K562 (cell line): ENCODE results near the gene DIRAS1. TPM values are rescaled to one million over a fixed set of nuclear protein-coding genes. Genes with fewer than 3 reads are reported as not detected.
A peak's percentile ranks its signal among the peaks of the same experiment; 100 is the strongest.

ENCODE experiments used
- ADNP ChIP-seq: fragments of 200-800 bp; sonication (Bioruptor generic); IDR thresholded peaks from 2 replicates; pipeline ENCODE4 v1.6.1; 2016; ENCODE audit warnings: missing genetic modification characterization, missing compliant biosample characterization
- ARNT ChIP-seq, 2 experiments: fragments of 450-650 bp; IDR thresholded peaks; 2 replicates each; pipeline ENCODE4 v1.6.1; 2016; ENCODE audit warnings: mild to moderate bottlenecking in 1 of 2
- C11orf30 ChIP-seq: fragments of 450-650 bp; IDR thresholded peaks from 2 replicates; pipeline ENCODE4 v1.6.1; 2016; ENCODE audit warnings: low read depth, mild to moderate bottlenecking
- FIP1L1 ChIP-seq: fragments of 200-400 bp; formaldehyde crosslinking; IDR thresholded peaks from 2 replicates; pipeline ENCODE4 v1.6.1; 2018; ENCODE audit warnings: mild to moderate bottlenecking, low read depth, low read length; ENCODE audit not compliant: poor library complexity, severe bottlenecking
- MAZ ChIP-seq, 2 experiments: fragments of 450-650 bp in 1 of 2; sonication (generic) in 1 of 2; formaldehyde crosslinking; IDR thresholded peaks in 1 of 2; conservative IDR thresholded peaks in 1 of 2; 2 replicates each; pipeline versions ENCODE4 v1.4.0 to v1.5.0; 2020; ENCODE audit warnings: mild to moderate bottlenecking in 1 of 2, missing genetic modification reagents in 1 of 2
- NFYB ChIP-seq: IDR thresholded peaks from 2 replicates; pipeline ENCODE4 v1.6.1; 2011; ENCODE audit warnings: mild to moderate bottlenecking, moderate library complexity; ENCODE audit not compliant: insufficient read length; ENCODE audit errors: extremely low read depth
- POLR2G ChIP-seq: fragments of 200-400 bp; formaldehyde crosslinking; IDR thresholded peaks from 2 replicates; pipeline ENCODE4 v1.6.1; 2017; ENCODE audit warnings: low read depth, mild to moderate bottlenecking, antibody characterized with exemption, low read length, moderate library complexity
- PTRF ChIP-seq: fragments of 450-650 bp; IDR thresholded peaks from 2 replicates; pipeline ENCODE4 v1.6.1; 2016; ENCODE audit warnings: mild to moderate bottlenecking, missing genetic modification characterization, missing compliant biosample characterization
- RB1 ChIP-seq: fragments of 450-650 bp; IDR thresholded peaks from 2 replicates; pipeline ENCODE4 v1.6.1; 2017; ENCODE audit warnings: low read depth, mild to moderate bottlenecking
- SP2 ChIP-seq: IDR thresholded peaks from 2 replicates; pipeline ENCODE4 v1.6.1; 2011; ENCODE audit warnings: mild to moderate bottlenecking, low read depth, low read length, moderate library complexity; ENCODE audit not compliant: poor library complexity, severe bottlenecking; ENCODE audit errors: extremely low read depth
- SRSF3 ChIP-seq: fragments of 200-400 bp; formaldehyde crosslinking; IDR thresholded peaks from 2 replicates; pipeline ENCODE4 v1.6.1; 2016; ENCODE audit warnings: mild to moderate bottlenecking, low read length, moderate library complexity; ENCODE audit not compliant: insufficient read depth
- TAF9B ChIP-seq: fragments of 450-650 bp; IDR thresholded peaks from 2 replicates; pipeline ENCODE4 v1.6.1; 2018; ENCODE audit warnings: mild to moderate bottlenecking; ENCODE audit not compliant: partially characterized antibody
- ZNF699 ChIP-seq: fragments of 250-450 bp; sonication (Bioruptor Pico); IDR thresholded peaks from 2 replicates; pipeline ENCODE4 v1.8.0; 2021; ENCODE audit warnings: mild to moderate bottlenecking, moderate library complexity; ENCODE audit not compliant: insufficient replicate concordance
- polyA plus RNA-seq, 8 experiments: library from polyadenylated mRNA; depleted of rRNA in 4 of 8; stranded (reverse) in 5 of 8; unstranded in 3 of 8; fragments of >200 nt; fragmentation: Nextera tagmentation in 2 of 8; fragmentation: Illumina TruSeq in 1 of 8; extraction: Ambion mirVana in 2 of 8; extraction: Trizol in 1 of 8; gene quantifications; 2 replicates each; pipeline versions ENCODE4 v1.2.1 to v1.2.3, GENCODE V29; 2011 to 2014; ENCODE audit warnings: inconsistent platforms in 1 of 8, missing spikeins in 1 of 8
- total RNA-seq, 7 experiments: library from RNA; depleted of rRNA in 6 of 7; stranded (reverse); fragments of >200 nt in 6 of 7; fragmentation: Illumina TruSeq in 2 of 7; extraction: Trizol in 2 of 7; gene quantifications; 2 replicates each; pipeline versions ENCODE4 v1.2.1 to v1.2.3, GENCODE V29; 2011 to 2021; ENCODE audit warnings: low replicate concordance in 1 of 7
- TF ChIP-seq, protein P1 (sequence below): IDR thresholded peaks from 3 replicates; pipeline ENCODE4 v1.6.1; 2011; ENCODE audit warnings: borderline replicate concordance, mild to moderate bottlenecking, moderate library complexity; ENCODE audit not compliant: insufficient read length; ENCODE audit errors: extremely low read depth
- TF ChIP-seq, protein P2 (sequence below), 2 experiments: IDR thresholded peaks; 2 replicates each; pipeline ENCODE4 v1.6.1; 2012; ENCODE audit warnings: improper control_type of control experiment in 2 of 2, low read depth in 2 of 2, low read length in 2 of 2, borderline replicate concordance in 1 of 2
- TF ChIP-seq, protein P3 (sequence below): fragments of 200-800 bp; sonication (Bioruptor generic); IDR thresholded peaks from 2 replicates; pipeline ENCODE4 v1.6.1; 2017; ENCODE audit warnings: missing genetic modification characterization, missing compliant biosample characterization

The DIRAS1 gene
- total and polyA plus RNA-seq, 9 of the 15 experiments (the other 6 are each of a cell fraction or from before 2014, with no cell fraction given) = 0.11 to 12.0 (median 2.9) TPM

DNA sequence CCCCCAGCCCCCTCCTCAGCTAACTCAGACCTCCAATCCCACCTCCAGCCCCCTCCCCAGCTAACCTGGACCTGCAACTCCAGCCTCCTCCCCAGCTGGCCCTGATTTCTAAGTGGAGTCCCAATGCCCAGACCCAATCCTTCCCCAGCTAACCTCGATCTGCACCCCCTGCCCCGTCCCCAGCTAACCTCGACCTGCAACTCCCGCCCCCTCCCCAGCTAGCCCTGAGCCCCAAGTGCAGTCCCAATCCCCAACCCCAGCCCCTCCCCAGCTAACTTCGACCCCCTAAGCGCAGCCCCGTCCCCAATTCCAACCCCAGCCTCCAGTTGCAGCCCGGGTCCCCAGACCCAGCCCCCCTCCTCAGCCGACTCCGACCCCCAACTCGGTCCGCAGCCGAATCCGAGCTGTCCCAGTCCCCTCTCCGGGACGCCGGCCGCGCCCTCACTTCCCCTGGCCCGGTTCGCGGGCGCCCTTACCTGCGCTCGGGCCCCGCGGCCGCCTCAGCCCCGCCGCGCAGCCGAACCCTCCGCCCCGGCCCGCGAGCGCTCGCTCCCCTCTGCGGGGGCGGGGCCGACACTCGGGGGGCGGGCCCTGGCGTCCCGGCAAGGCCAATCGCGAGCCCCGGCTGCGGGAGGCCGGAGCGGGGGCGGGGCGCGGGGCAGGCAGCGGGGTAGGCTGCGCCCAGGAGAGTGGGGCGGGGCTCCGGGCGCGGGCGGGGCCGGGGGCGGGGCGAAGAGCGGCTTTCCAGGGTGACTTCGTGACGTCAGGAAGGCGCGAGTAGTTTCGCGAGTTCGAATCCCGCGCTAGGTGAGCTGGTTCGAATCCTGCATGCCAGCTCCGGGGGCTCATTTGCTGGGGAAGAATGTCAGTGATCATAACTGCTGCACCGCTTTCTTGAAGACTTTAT lies 18.7 kb downstream of the DIRAS1 start, which contains the start of gene GNG7 (continued):
- peak; percentile 15 for TF ChIP-seq SP2
- peak; percentile 78 for TF ChIP-seq POLR2G
- TF ChIP-seq MAZ (CRISPR knock-in tag; conservative IDR thresholded peaks at IDR 0.05 in 1 of 2, IDR thresholded peaks at IDR 0.05 in 1 of 2) = peak in 1 of 2 experiments; percentile 53; a peak in 2 of 4 replicates
- TF ChIP-seq FIP1L1 = no peak
- no peak for TF ChIP-seq NFYB
- TF ChIP-seq TAF9B = no peak
- TF ChIP-seq, protein P1, sequence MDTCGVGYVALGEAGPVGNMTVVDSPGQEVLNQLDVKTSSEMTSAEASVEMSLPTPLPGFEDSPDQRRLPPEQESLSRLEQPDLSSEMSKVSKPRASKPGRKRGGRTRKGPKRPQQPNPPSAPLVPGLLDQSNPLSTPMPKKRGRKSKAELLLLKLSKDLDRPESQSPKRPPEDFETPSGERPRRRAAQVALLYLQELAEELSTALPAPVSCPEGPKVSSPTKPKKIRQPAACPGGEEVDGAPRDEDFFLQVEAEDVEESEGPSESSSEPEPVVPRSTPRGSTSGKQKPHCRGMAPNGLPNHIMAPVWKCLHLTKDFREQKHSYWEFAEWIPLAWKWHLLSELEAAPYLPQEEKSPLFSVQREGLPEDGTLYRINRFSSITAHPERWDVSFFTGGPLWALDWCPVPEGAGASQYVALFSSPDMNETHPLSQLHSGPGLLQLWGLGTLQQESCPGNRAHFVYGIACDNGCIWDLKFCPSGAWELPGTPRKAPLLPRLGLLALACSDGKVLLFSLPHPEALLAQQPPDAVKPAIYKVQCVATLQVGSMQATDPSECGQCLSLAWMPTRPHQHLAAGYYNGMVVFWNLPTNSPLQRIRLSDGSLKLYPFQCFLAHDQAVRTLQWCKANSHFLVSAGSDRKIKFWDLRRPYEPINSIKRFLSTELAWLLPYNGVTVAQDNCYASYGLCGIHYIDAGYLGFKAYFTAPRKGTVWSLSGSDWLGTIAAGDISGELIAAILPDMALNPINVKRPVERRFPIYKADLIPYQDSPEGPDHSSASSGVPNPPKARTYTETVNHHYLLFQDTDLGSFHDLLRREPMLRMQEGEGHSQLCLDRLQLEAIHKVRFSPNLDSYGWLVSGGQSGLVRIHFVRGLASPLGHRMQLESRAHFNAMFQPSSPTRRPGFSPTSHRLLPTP = peak; percentile 99
- TF ChIP-seq ZNF699 = no peak
- no peak for TF ChIP-seq ARNT (IDR thresholded peaks at IDR 0.05)
- no peak for TF ChIP-seq RB1
- no peak for TF ChIP-seq SRSF3
- TF ChIP-seq ADNP (tag) = peak; percentile 99
- TF ChIP-seq PTRF (tag) = no peak
- no peak for TF ChIP-seq C11orf30
- TF ChIP-seq, protein P2, sequence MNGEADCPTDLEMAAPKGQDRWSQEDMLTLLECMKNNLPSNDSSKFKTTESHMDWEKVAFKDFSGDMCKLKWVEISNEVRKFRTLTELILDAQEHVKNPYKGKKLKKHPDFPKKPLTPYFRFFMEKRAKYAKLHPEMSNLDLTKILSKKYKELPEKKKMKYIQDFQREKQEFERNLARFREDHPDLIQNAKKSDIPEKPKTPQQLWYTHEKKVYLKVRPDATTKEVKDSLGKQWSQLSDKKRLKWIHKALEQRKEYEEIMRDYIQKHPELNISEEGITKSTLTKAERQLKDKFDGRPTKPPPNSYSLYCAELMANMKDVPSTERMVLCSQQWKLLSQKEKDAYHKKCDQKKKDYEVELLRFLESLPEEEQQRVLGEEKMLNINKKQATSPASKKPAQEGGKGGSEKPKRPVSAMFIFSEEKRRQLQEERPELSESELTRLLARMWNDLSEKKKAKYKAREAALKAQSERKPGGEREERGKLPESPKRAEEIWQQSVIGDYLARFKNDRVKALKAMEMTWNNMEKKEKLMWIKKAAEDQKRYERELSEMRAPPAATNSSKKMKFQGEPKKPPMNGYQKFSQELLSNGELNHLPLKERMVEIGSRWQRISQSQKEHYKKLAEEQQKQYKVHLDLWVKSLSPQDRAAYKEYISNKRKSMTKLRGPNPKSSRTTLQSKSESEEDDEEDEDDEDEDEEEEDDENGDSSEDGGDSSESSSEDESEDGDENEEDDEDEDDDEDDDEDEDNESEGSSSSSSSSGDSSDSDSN (IDR thresholded peaks at IDR 0.05; ENCODE audit: borderline replicate concordance in 1 of 2, low read depth in 2 of 2, low read length in 2 of 2) = no peak
- TF ChIP-seq, protein P3, sequence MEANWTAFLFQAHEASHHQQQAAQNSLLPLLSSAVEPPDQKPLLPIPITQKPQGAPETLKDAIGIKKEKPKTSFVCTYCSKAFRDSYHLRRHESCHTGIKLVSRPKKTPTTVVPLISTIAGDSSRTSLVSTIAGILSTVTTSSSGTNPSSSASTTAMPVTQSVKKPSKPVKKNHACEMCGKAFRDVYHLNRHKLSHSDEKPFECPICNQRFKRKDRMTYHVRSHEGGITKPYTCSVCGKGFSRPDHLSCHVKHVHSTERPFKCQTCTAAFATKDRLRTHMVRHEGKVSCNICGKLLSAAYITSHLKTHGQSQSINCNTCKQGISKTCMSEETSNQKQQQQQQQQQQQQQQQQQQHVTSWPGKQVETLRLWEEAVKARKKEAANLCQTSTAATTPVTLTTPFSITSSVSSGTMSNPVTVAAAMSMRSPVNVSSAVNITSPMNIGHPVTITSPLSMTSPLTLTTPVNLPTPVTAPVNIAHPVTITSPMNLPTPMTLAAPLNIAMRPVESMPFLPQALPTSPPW (CRISPR knock-in tag) = peak; percentile 87
